ENCODE measurements around the gene KIAA0825.

KIAA0825 gene

GRCh38 chr5:94544875-94545547 lies 73.4 kb downstream of the KIAA0825 start:
- Histone ChIP-seq H3K9me3 (ENCODE audit: control insufficient read depth, insufficient read depth, low read length) (peaks cover 20% of the 10 kb centered on the region), H3K9me2 (replicated peaks; ENCODE audit: control insufficient read depth, low read length) (no peaks in the 10 kb centered on the region), H3K4me2 (ENCODE audit: low read length) (no peak overlapping the region), H3K4me1 (ENCODE audit: control insufficient read depth, low read length) (peaks cover 4% of the 10 kb centered on the region), H4K20me1 (ENCODE audit: control insufficient read depth, insufficient read depth, low read depth, low read length) (no peaks in the 10 kb centered on the region), H3K36me3 (ENCODE audit: control insufficient read depth, low read length) (no peaks in the 10 kb centered on the region), H3K79me2 (ENCODE audit: control insufficient read depth, low read length) (no peaks in the 10 kb centered on the region), H3K4me3 (ENCODE audit: low read length) (no peak overlapping the region), H3K27ac (ENCODE audit: low read depth, low read length) (no peak overlapping the region), H3F3A (ENCODE audit: control insufficient read depth, insufficient read depth) (no peaks in the 10 kb centered on the region), H3K27me3 (ENCODE audit: control insufficient read depth, low read length) (no peaks in the 10 kb centered on the region)
- TF ChIP-seq EZH2phosphoT487 (IDR thresholded peaks at IDR 0.05; ENCODE audit: borderline replicate concordance, low read length) (no peak), CTCF (IDR thresholded peaks at IDR 0.05; ENCODE audit: low read depth, low read length, poor library complexity, severe bottlenecking) (no peak)

GRCh38 chr5:94544031-94544650 lies 74.3 kb downstream of the KIAA0825 start:
- peaks cover 22% of the 10 kb centered on the region for H3K9me3 ChIP-seq (ENCODE audit: control insufficient read depth, insufficient read depth, low read length)
- H4K20me1 ChIP-seq (ENCODE audit: control insufficient read depth, insufficient read depth, low read depth, low read length) = no peaks in the 10 kb centered on the region
- H3K4me2 ChIP-seq (ENCODE audit: low read length) = no peak overlapping the region
- no peak overlapping the region for H3K4me3 ChIP-seq (ENCODE audit: low read length)
- no peak for TF ChIP-seq EZH2phosphoT487 (IDR thresholded peaks at IDR 0.05; ENCODE audit: borderline replicate concordance, low read length)
- no peak for TF ChIP-seq CTCF (IDR thresholded peaks at IDR 0.05; ENCODE audit: low read depth, low read length, poor library complexity, severe bottlenecking)
- no peaks in the 10 kb centered on the region for H3K9me2 ChIP-seq (replicated peaks; ENCODE audit: control insufficient read depth, low read length)
- H3F3A ChIP-seq (ENCODE audit: control insufficient read depth, insufficient read depth) = no peaks in the 10 kb centered on the region
- H3K4me1 ChIP-seq (ENCODE audit: control insufficient read depth, low read length) = peaks cover 4% of the 10 kb centered on the region
- H3K27ac ChIP-seq (ENCODE audit: low read depth, low read length) = no peak overlapping the region
- H3K36me3 ChIP-seq (ENCODE audit: control insufficient read depth, low read length) = no peaks in the 10 kb centered on the region
- H3K27me3 ChIP-seq (ENCODE audit: control insufficient read depth, low read length) = no peaks in the 10 kb centered on the region
- no peaks in the 10 kb centered on the region for H3K79me2 ChIP-seq (ENCODE audit: control insufficient read depth, low read length)

- Histone ChIP-seq H3K4me3 (ENCODE audit: low read length) (no peak overlapping the region), H3K36me3 (ENCODE audit: control insufficient read depth, low read length) (no peaks in the 10 kb centered on the region), H3K9me3 (ENCODE audit: control insufficient read depth, insufficient read depth, low read length) (peaks cover 22% of the 10 kb centered on the region), H3K27ac (ENCODE audit: low read depth, low read length) (no peak overlapping the region), H3K27me3 (ENCODE audit: control insufficient read depth, low read length) (no peaks in the 10 kb centered on the region), H3K79me2 (ENCODE audit: control insufficient read depth, low read length) (no peaks in the 10 kb centered on the region), H3K4me1 (ENCODE audit: control insufficient read depth, low read length) (peaks cover 4% of the 10 kb centered on the region), H3K4me2 (ENCODE audit: low read length) (no peak overlapping the region), H3F3A (ENCODE audit: control insufficient read depth, insufficient read depth) (no peaks in the 10 kb centered on the region), H3K9me2 (replicated peaks; ENCODE audit: control insufficient read depth, low read length) (no peaks in the 10 kb centered on the region), H4K20me1 (ENCODE audit: control insufficient read depth, insufficient read depth, low read depth, low read length) (no peaks in the 10 kb centered on the region)
- TF ChIP-seq CTCF (IDR thresholded peaks at IDR 0.05; ENCODE audit: low read depth, low read length, poor library complexity, severe bottlenecking) = no peak
- TF ChIP-seq EZH2phosphoT487 (IDR thresholded peaks at IDR 0.05; ENCODE audit: borderline replicate concordance, low read length) = no peak
Observed at GRCh38 chr5:94540856-94541494, 77.4 kb downstream of the KIAA0825 start.
